HL-60 (cell line): Measurements from ENCODE around the gene BRD3.

Experiments used
- GABPA ChIP-seq: IDR thresholded peaks from 2 replicates; pipeline ENCODE4 v1.6.1; 2012; ENCODE audit warnings: low read depth
- POLR2AphosphoS5 ChIP-seq: IDR thresholded peaks from 2 replicates; pipeline ENCODE4 v1.6.1; 2012; ENCODE audit warnings: low read depth
- SPI1 ChIP-seq: IDR thresholded peaks from 2 replicates; pipeline ENCODE4 v1.6.1; 2012; ENCODE audit warnings: low read depth, mild to moderate bottlenecking, borderline replicate concordance
- TF ChIP-seq, protein P1 (sequence below): IDR thresholded peaks from one replicate; pipeline ENCODE4 v1.5.1; 2011; ENCODE audit warnings: low read length, control low read depth, inconsistent platforms; ENCODE audit not compliant: insufficient read depth
- TF ChIP-seq, protein P2 (sequence below): IDR thresholded peaks from 2 replicates; pipeline ENCODE4 v1.6.1; 2012; ENCODE audit warnings: low read depth; ENCODE audit not compliant: insufficient replicate concordance

GRCh38 chr9:134057307-134057657 lies 10.5 kb downstream of the BRD3 start:
- TF ChIP-seq, protein P1, sequence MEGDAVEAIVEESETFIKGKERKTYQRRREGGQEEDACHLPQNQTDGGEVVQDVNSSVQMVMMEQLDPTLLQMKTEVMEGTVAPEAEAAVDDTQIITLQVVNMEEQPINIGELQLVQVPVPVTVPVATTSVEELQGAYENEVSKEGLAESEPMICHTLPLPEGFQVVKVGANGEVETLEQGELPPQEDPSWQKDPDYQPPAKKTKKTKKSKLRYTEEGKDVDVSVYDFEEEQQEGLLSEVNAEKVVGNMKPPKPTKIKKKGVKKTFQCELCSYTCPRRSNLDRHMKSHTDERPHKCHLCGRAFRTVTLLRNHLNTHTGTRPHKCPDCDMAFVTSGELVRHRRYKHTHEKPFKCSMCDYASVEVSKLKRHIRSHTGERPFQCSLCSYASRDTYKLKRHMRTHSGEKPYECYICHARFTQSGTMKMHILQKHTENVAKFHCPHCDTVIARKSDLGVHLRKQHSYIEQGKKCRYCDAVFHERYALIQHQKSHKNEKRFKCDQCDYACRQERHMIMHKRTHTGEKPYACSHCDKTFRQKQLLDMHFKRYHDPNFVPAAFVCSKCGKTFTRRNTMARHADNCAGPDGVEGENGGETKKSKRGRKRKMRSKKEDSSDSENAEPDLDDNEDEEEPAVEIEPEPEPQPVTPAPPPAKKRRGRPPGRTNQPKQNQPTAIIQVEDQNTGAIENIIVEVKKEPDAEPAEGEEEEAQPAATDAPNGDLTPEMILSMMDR = no peak
- TF ChIP-seq POLR2AphosphoS5 (no peak), GABPA (no peak), SPI1 (no peak)
- TF ChIP-seq, protein P2, sequence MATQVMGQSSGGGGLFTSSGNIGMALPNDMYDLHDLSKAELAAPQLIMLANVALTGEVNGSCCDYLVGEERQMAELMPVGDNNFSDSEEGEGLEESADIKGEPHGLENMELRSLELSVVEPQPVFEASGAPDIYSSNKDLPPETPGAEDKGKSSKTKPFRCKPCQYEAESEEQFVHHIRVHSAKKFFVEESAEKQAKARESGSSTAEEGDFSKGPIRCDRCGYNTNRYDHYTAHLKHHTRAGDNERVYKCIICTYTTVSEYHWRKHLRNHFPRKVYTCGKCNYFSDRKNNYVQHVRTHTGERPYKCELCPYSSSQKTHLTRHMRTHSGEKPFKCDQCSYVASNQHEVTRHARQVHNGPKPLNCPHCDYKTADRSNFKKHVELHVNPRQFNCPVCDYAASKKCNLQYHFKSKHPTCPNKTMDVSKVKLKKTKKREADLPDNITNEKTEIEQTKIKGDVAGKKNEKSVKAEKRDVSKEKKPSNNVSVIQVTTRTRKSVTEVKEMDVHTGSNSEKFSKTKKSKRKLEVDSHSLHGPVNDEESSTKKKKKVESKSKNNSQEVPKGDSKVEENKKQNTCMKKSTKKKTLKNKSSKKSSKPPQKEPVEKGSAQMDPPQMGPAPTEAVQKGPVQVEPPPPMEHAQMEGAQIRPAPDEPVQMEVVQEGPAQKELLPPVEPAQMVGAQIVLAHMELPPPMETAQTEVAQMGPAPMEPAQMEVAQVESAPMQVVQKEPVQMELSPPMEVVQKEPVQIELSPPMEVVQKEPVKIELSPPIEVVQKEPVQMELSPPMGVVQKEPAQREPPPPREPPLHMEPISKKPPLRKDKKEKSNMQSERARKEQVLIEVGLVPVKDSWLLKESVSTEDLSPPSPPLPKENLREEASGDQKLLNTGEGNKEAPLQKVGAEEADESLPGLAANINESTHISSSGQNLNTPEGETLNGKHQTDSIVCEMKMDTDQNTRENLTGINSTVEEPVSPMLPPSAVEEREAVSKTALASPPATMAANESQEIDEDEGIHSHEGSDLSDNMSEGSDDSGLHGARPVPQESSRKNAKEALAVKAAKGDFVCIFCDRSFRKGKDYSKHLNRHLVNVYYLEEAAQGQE = no peak
